ENCODE data around the gene MYOZ1. TPM values are rescaled to one million over a fixed set of nuclear protein-coding genes. Genes with fewer than 3 reads are reported as not detected.

MYOZ1 gene
- total RNA-seq, 2 donors from 2014 or later = not detected

DNA sequence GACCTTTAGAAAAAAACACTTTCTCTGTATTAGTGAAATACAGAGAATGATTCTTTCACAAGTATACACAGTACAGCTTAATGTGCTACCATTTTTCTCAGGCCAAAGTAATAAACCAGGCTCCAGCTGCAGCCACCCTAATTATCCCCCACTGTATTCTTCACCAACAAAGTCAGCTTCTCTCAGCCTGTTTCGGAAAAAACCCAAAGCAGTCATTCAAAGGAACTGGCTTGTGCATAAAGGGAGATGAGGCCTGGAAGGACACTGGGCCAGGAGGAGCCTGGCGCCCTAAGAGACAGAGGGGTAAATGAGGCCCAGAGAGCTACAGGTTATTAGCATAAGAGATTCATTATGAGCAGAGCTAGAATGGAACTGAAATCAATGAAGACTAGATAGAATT, 59.4 kb downstream of the MYOZ1 start:
- Mint-ChIP-seq H3K4me3 (no peak overlapping the region), H3K27ac (no peak overlapping the region), H3K4me1 (peaks cover 4% of the 10 kb centered on the region), H3K27me3 (no peaks in the 10 kb centered on the region), H3K36me3 (ENCODE audit: low read depth) (no peaks in the 10 kb centered on the region)
- ATAC-seq (no peak), DNase-seq (no peak)
- no peaks in the 10 kb centered on the region for H3K9me3 ChIP-seq (ENCODE audit: control insufficient read depth, low read length, poor library complexity, severe bottlenecking)

Other genes with a start within 250 kb of the MYOZ1 start
- 100 to 1,000 TPM in 1 of 2 donors, 10 to 100 TPM in 1; 94.9 to 117 TPM for gene ANXA7, start 227.4 kb downstream of the MYOZ1 start, total RNA-seq
- gene MSS51, start 207.9 kb downstream of the MYOZ1 start, total RNA-seq = 1 to 10 TPM; 2.2 to 2.6 TPM
- gene PPP3CB, start 145.4 kb downstream of the MYOZ1 start, total RNA-seq = 10 to 100 TPM; 31.8 to 37.4 TPM
- 1 to 10 TPM; 3.6 TPM for gene USP54, start 50.1 kb downstream of the MYOZ1 start, total RNA-seq
- under 1 TPM in 1 of 2 donors, not detected in 1; 0.08 TPM for gene SYNPO2L, start 14.6 kb upstream of the MYOZ1 start, total RNA-seq
- gene AGAP5, start 56.6 kb upstream of the MYOZ1 start, total RNA-seq = 1 to 10 TPM; 7.7 to 8.2 TPM
- gene SEC24C, start 102.9 kb upstream of the MYOZ1 start, total RNA-seq = 10 to 100 TPM; 85.0 to 85.5 TPM
- 1 to 10 TPM; 6.6 to 7.6 TPM for gene CHCHD1, start 140.6 kb upstream of the MYOZ1 start, total RNA-seq
- gene ZSWIM8, start 144.1 kb upstream of the MYOZ1 start, total RNA-seq = 10 to 100 TPM; 71.7 to 74.7 TPM
- 10 to 100 TPM; 80.6 to 80.9 TPM for gene NDST2, start 170.1 kb upstream of the MYOZ1 start, total RNA-seq
- gene CAMK2G, start 233.1 kb upstream of the MYOZ1 start, total RNA-seq = 10 to 100 TPM; 52.6 to 59.6 TPM

Measured in T-helper 17 cell (primary cell).